IMR-90 (cell line): ENCODE results near the gene SERPINA1. TPM values are rescaled to one million over a fixed set of nuclear protein-coding genes. Genes with fewer than 3 reads are reported as not detected.

Experiments used
- ATAC-seq: fragments of 200-7000 bp; cut with Tn5 transposase; 2 replicates; pipeline ENCODE4 v1.9.1; 2020; ENCODE audit warnings: low read depth, mild to moderate bottlenecking, moderate library complexity
- BruUV-seq: library from RNA; stranded (reverse); fragments of 400-500 nt; replicated peaks from 2 replicates; lab custom pipeline; 2021; lab: Mats Ljungman, UMichigan
- CTCF ChIA-PET: fragments of 300-600 bp; formaldehyde crosslinking; extraction: SDS; loops from one replicate; lab custom pipeline; 2021; ENCODE audit warnings: antibody characterized with exemption; lab: Yijun Ruan, JAX
- POLR2A ChIA-PET: fragments of 300-600 bp; sonication (Branson Sonifier 250); formaldehyde crosslinking; loops from one replicate; lab custom pipeline; 2022; ENCODE audit warnings: antibody characterized with exemption; ENCODE audit not compliant: unreplicated experiment; lab: Charles Lee
- DNase-seq: peaks from one replicate; pipeline ENCODE4 v3.0.0; 2013
- H2AFZ ChIP-seq: replicated peaks from 2 replicates; pipeline ENCODE3; 2013; ENCODE audit warnings: low read length, mild to moderate bottlenecking; ENCODE audit not compliant: poor library complexity
- H2AK5ac ChIP-seq: 2 replicates; pipeline ENCODE4 v1.6.1; 2013; ENCODE audit warnings: low read depth, low read length, inconsistent platforms
- H2AK9ac ChIP-seq: replicated peaks from 2 replicates; pipeline ENCODE3; 2013; ENCODE audit warnings: mild to moderate bottlenecking, low read depth, low read length, moderate library complexity; ENCODE audit not compliant: poor library complexity
- H2BK120ac ChIP-seq: 2 replicates; pipeline ENCODE4 v1.6.1; 2013; ENCODE audit warnings: low read depth, low read length, inconsistent platforms
- H2BK15ac ChIP-seq: 3 replicates; pipeline ENCODE4 v1.6.1; 2013; ENCODE audit warnings: low read depth, low read length, inconsistent platforms
- H2BK20ac ChIP-seq: 2 replicates; pipeline ENCODE4 v1.6.1; 2013; ENCODE audit warnings: low read depth, mild to moderate bottlenecking, inconsistent platforms, low read length, moderate library complexity
- H2BK5ac ChIP-seq: 2 replicates; pipeline ENCODE4 v1.6.1; 2013; ENCODE audit warnings: mild to moderate bottlenecking, low read depth, low read length, inconsistent platforms; ENCODE audit not compliant: poor library complexity, severe bottlenecking
- H3K14ac ChIP-seq: replicated peaks from 2 replicates; pipeline ENCODE4 v1.6.1; 2013; ENCODE audit warnings: low read depth, low read length, inconsistent platforms
- H3K18ac ChIP-seq: 2 replicates; pipeline ENCODE4 v1.6.1; 2013; ENCODE audit warnings: low read depth, low read length, control low read depth
- H3K23ac ChIP-seq: 2 replicates; pipeline ENCODE4 v1.6.1; 2013; ENCODE audit warnings: low read depth, low read length, inconsistent platforms
- H3K27ac ChIP-seq: 2 replicates; pipeline ENCODE4 v1.5.1; 2013; ENCODE audit warnings: mild to moderate bottlenecking, control low read depth, low read length; ENCODE audit not compliant: insufficient read depth
- H3K27me3 ChIP-seq: 2 replicates; pipeline ENCODE4 v1.6.1; 2013; ENCODE audit warnings: low read length; ENCODE audit not compliant: control insufficient read depth, insufficient read depth
- H3K36me3 ChIP-seq: 2 replicates; pipeline ENCODE4 v1.6.1; 2013; ENCODE audit warnings: low read length, mixed read lengths; ENCODE audit not compliant: control insufficient read depth, insufficient read depth
- H3K4ac ChIP-seq: 2 replicates; pipeline ENCODE4 v1.6.1; 2013; ENCODE audit warnings: low read depth, low read length, inconsistent platforms
- H3K4me1 ChIP-seq: 2 replicates; pipeline ENCODE4 v1.6.1; 2013; ENCODE audit warnings: low read length, mixed read lengths; ENCODE audit not compliant: control insufficient read depth, insufficient read depth
- H3K4me2 ChIP-seq: 2 replicates; pipeline ENCODE4 v1.6.1; 2013; ENCODE audit warnings: low read depth, mild to moderate bottlenecking, control low read depth, low read length, moderate library complexity
- H3K4me3 ChIP-seq: 2 replicates; pipeline ENCODE4 v1.5.1; 2013; ENCODE audit warnings: low read depth, mild to moderate bottlenecking, control low read depth, low read length, moderate library complexity; ENCODE audit not compliant: insufficient read depth
- H3K56ac ChIP-seq: 2 replicates; pipeline ENCODE4 v1.6.1; 2013; ENCODE audit warnings: low read length, inconsistent platforms; ENCODE audit not compliant: insufficient read depth; ENCODE audit errors: extremely low read depth
- H3K79me1 ChIP-seq, 2 experiments: 2 replicates each; pipeline ENCODE4 v1.6.1; 2013; ENCODE audit warnings: low read length in 2 of 2, inconsistent platforms in 1 of 2, low read depth in 1 of 2
- H3K9ac ChIP-seq: 2 replicates; pipeline ENCODE4 v1.6.1; 2013; ENCODE audit warnings: low read depth, low read length, control low read depth
- H3K9me1 ChIP-seq: 2 replicates; pipeline ENCODE4 v1.6.1; 2013; ENCODE audit warnings: low read length, inconsistent platforms; ENCODE audit not compliant: insufficient read depth
- H3K9me3 ChIP-seq: 2 replicates; pipeline ENCODE4 v1.6.1; 2013; ENCODE audit warnings: low read length; ENCODE audit not compliant: control insufficient read depth, insufficient read depth
- H4K20me1 ChIP-seq: 2 replicates; pipeline ENCODE4 v1.6.1; 2013; ENCODE audit warnings: low read length, inconsistent platforms; ENCODE audit not compliant: insufficient read depth
- H4K5ac ChIP-seq: 2 replicates; pipeline ENCODE4 v1.6.1; 2013; ENCODE audit warnings: mild to moderate bottlenecking, low read depth, low read length, control low read depth
- H4K8ac ChIP-seq, 2 experiments: 2 replicates each; pipeline ENCODE4 v1.6.1; 2013; ENCODE audit warnings: low read depth in 2 of 2, low read length in 2 of 2, control low read depth in 1 of 2, inconsistent platforms in 1 of 2
- H4K91ac ChIP-seq: 2 replicates; pipeline ENCODE4 v1.6.1; 2013; ENCODE audit warnings: low read depth, low read length, inconsistent platforms; ENCODE audit not compliant: insufficient read depth
- BHLHE40 ChIP-seq: fragments of 150-350 bp; IDR thresholded peaks from 2 replicates; pipeline ENCODE4 v1.6.1; 2016; ENCODE audit warnings: mild to moderate bottlenecking, low read depth, low read length
- CEBPB ChIP-seq: IDR thresholded peaks from 2 replicates; pipeline ENCODE4 v1.6.1; 2012; ENCODE audit warnings: low read depth, low read length, improper control_type of control experiment
- CHD1 ChIP-seq: IDR thresholded peaks from 2 replicates; pipeline ENCODE4 v1.6.1; 2012; ENCODE audit warnings: low read depth, low read length, improper control_type of control experiment
- CTCF ChIP-seq: conservative IDR thresholded peaks from 2 replicates; pipeline ENCODE4 v1.5.1; 2012; ENCODE audit warnings: mild to moderate bottlenecking, low read depth, low read length, improper control_type of control experiment
- ELK1 ChIP-seq: fragments of 150-350 bp; IDR thresholded peaks from 2 replicates; pipeline ENCODE4 v1.6.1; 2016; ENCODE audit warnings: low read depth, mild to moderate bottlenecking, low read length, moderate library complexity, borderline replicate concordance
- FOS ChIP-seq: fragments of 150-350 bp; IDR thresholded peaks from 2 replicates; pipeline ENCODE4 v1.6.1; 2016; ENCODE audit warnings: low read depth, low read length
- MAZ ChIP-seq: IDR thresholded peaks from 2 replicates; pipeline ENCODE4 v1.6.1; 2012; ENCODE audit warnings: low read depth, mild to moderate bottlenecking, low read length, improper control_type of control experiment, moderate library complexity, borderline replicate concordance
- MXI1 ChIP-seq: IDR thresholded peaks from 2 replicates; pipeline ENCODE4 v1.6.1; 2012; ENCODE audit warnings: low read depth, mild to moderate bottlenecking, low read length, moderate library complexity, borderline replicate concordance
- NFE2L2 ChIP-seq: fragments of 150-350 bp; IDR thresholded peaks from 2 replicates; pipeline ENCODE4 v1.6.1; 2016; ENCODE audit warnings: low read depth, mild to moderate bottlenecking, low read length
- POLR2A ChIP-seq: IDR thresholded peaks from 2 replicates; pipeline ENCODE4 v1.6.1; 2012; ENCODE audit warnings: mild to moderate bottlenecking, low read depth, low read length
- RFX5 ChIP-seq: IDR thresholded peaks from 2 replicates; pipeline ENCODE4 v1.8.0; 2012; ENCODE audit warnings: low read depth, mild to moderate bottlenecking, low read length, moderate library complexity
- SMC3 ChIP-seq: fragments of 150-350 bp; IDR thresholded peaks from 2 replicates; pipeline ENCODE4 v1.6.1; 2016; ENCODE audit warnings: low read depth, mild to moderate bottlenecking, antibody characterized with exemption, low read length, moderate library complexity
- USF2 ChIP-seq: fragments of 150-350 bp; IDR thresholded peaks from 2 replicates; pipeline ENCODE4 v1.6.1; 2017; ENCODE audit warnings: mild to moderate bottlenecking, antibody characterized with exemption, low read length, low read depth
- WGBS, 2 experiments: methylation state at CpG; one replicate each; pipeline versions ENCODE4 v1.1.5 to v1.1.7; 2013; ENCODE audit warnings: missing lambda C conversion rate in 2 of 2; ENCODE audit not compliant: insufficient read length in 1 of 2; ENCODE audit errors: extremely low coverage in 2 of 2; 5-methylcytosine and 5-hydroxymethylcytosine counted together
- dilution Hi-C: fragments of 300-500 bp; cut with HindIII; formaldehyde crosslinking; loops from one replicate; pipeline ENCODE4 v1.14.3; 2018; ENCODE audit warnings: low sequenced_read_pairs; ENCODE audit not compliant: unreplicated experiment
- in situ Hi-C: fragments of 300-500 bp; cut with MboI; formaldehyde crosslinking; loops from 3 replicates; pipeline ENCODE4 v1.14.3; 2019; ENCODE audit warnings: low sequenced_read_pairs, inconsistent platforms, mixed read lengths
- intact Hi-C: fragments of 100-400 bp; cut with micrococcal nuclease; formaldehyde crosslinking; loops from 2 replicates; pipeline ENCODE4 v1.10.0; 2022
- polyA plus RNA-seq, 3 experiments: library from polyadenylated mRNA; depleted of rRNA; stranded (reverse); fragments of >200 nt; gene quantifications; 2 replicates each; pipeline ENCODE4 v1.2.3, GENCODE V29; 2012; ENCODE audit warnings: low replicate concordance in 1 of 3
- total RNA-seq: library from RNA; depleted of rRNA; stranded (reverse); fragments of >200 nt; gene quantifications from 2 replicates; pipeline ENCODE4 v1.2.3, GENCODE V29; 2012

Gene SERPINA1
- total and polyA plus RNA-seq, 2 of the 4 experiments (the other 2 are of a cell fraction) = 0.54 to 1.2 TPM

GRCh38 chr14:94373708-94374107 is 14.7 kb downstream of the SERPINA1 start:
- Histone ChIP-seq H3K56ac (peak overlapping the region; percentile 41; the same call in 1 of the 2 replicates), H3K9ac (no peak overlapping the region), H3K9me1 (peaks cover 12% of the 10 kb centered on the region), H3K27me3 (no peaks in the 10 kb centered on the region), H2AK5ac (peak overlapping the region; percentile 62; the same call in 1 of the 2 replicates), H4K8ac (peak overlapping the region; percentile 27 to 59; a peak in 1 of 4 replicates), H2AFZ (peak overlapping the region; percentile 60), H3K79me1 (no peaks in the 10 kb centered on the region), H3K36me3 (no peaks in the 10 kb centered on the region), H3K23ac (no peak overlapping the region), H3K4me1 (peaks cover 7% of the 10 kb centered on the region), H2BK20ac (peak overlapping the region; percentile 80), H3K4me2 (peak overlapping the region; percentile 24; the same call in 1 of the 2 replicates), H3K14ac (peak overlapping the region; percentile 23), H4K5ac (no peak overlapping the region), H2BK15ac (peak overlapping the region; percentile 53; the same call in 1 of the 3 replicates), H2AK9ac (no peak overlapping the region), H3K18ac (no peak overlapping the region), H4K91ac (peak overlapping the region; percentile 77; the same call in 1 of the 2 replicates), H3K4ac (peak overlapping the region; percentile 82), H3K27ac (peak overlapping the region; percentile 65; the same call in 1 of the 2 replicates), H2BK5ac (peak overlapping the region; percentile 59), H3K4me3 (no peak overlapping the region), H4K20me1 (no peaks in the 10 kb centered on the region), H3K9me3 (no peaks in the 10 kb centered on the region), H2BK120ac (peak overlapping the region; percentile 89)
- 29% methylated on average over 1 of the region's 8 CpGs; no CpG with 5 or more reads in 1 of the 2 experiments for WGBS, 2 experiments
- intact Hi-C loops (loop anchor here (2.0 kb wide), 1 partner anchor 29 kb away; no protein-coding TSS in a partner anchor), dilution Hi-C loops (no loop called here), in situ Hi-C loops (no loop called here)
- ChIA-PET POLR2A (no interaction called here), CTCF (interaction anchor here (0.6 to 1.1 kb wide), 2 partner anchors 22 to 49 kb away, joined by 3 to 4 read pairs; no protein-coding TSS in a partner anchor)
- ATAC-seq = peak; percentile 94
- TF ChIP-seq USF2 (no peak), CTCF (no peak), FOS (peak; percentile 87), RFX5 (no peak), POLR2A (no peak), NFE2L2 (peak; percentile 41; the same call in 1 of the 2 replicates), BHLHE40 (peak; percentile 46; the same call in 1 of the 2 replicates), SMC3 (no peak), ELK1 (no peak), CHD1 (no peak), CEBPB (peak; percentile 89), MXI1 (no peak), MAZ (no peak)
- no TSS peak for BruUV-seq
- DNase-seq = peak; percentile 97
